Glutamatergic neuron (in vitro differentiated cells): Measurements from ENCODE around the gene SDR9C7. TPM values are rescaled to one million over a fixed set of nuclear protein-coding genes. Genes with fewer than 3 reads are reported as not detected.
"Not testable (repeated sequence)": the region's sequence is repeated elsewhere in the genome, so short reads cannot be mapped to it uniquely, and the experiment has no call there.

Experiments used
- DNase-seq: peaks from one replicate; pipeline ENCODE4 v3.0.0; 2022
- H3K27ac Mint-ChIP-seq: one replicate; pipeline ENCODE4 v1.8.0; 2020; ENCODE audit warnings: mild to moderate bottlenecking, mixed read lengths, inconsistent platforms; ENCODE audit not compliant: unreplicated experiment
- H3K27me3 Mint-ChIP-seq: one replicate; pipeline ENCODE4 v1.8.0; 2020; ENCODE audit warnings: mild to moderate bottlenecking, moderate library complexity, mixed read lengths, inconsistent platforms; ENCODE audit not compliant: unreplicated experiment
- H3K36me3 Mint-ChIP-seq: one replicate; pipeline ENCODE4 v1.8.0; 2020; ENCODE audit warnings: mild to moderate bottlenecking, mixed read lengths, inconsistent platforms; ENCODE audit not compliant: unreplicated experiment
- H3K4me1 Mint-ChIP-seq: one replicate; pipeline ENCODE4 v1.8.0; 2020; ENCODE audit warnings: mild to moderate bottlenecking, low read depth, mixed read lengths, inconsistent platforms; ENCODE audit not compliant: unreplicated experiment
- H3K4me3 Mint-ChIP-seq: one replicate; pipeline ENCODE4 v1.8.0; 2020; ENCODE audit warnings: mild to moderate bottlenecking, mixed read lengths, inconsistent platforms; ENCODE audit not compliant: unreplicated experiment
- H3K9me3 Mint-ChIP-seq: one replicate; pipeline ENCODE4 v1.8.0; 2020; ENCODE audit warnings: mild to moderate bottlenecking, moderate library complexity, mixed read lengths, inconsistent platforms; ENCODE audit not compliant: unreplicated experiment
- CTCF ChIP-seq: fragments of 200-600 bp; sonication (generic); IDR thresholded peaks from one replicate; pipeline ENCODE4 v1.5.0; 2021; ENCODE audit not compliant: partially characterized antibody, unreplicated experiment
- total RNA-seq: library from RNA; stranded (reverse); fragmentation: NEBNext Ultra II Directional; extraction: Animal tissue kit (Norgen Biotek cat#: 25700); gene quantifications from one replicate; pipeline ENCODE4 v1.2.1, GENCODE V29; 2021; ENCODE audit not compliant: unreplicated experiment

Gene SDR9C7
- total RNA-seq, 1 donor from 2014 or later: 0.39 TPM

GRCh38 chr12:56916996-56917333, 17.2 kb downstream of the SDR9C7 start:
- no peak for TF ChIP-seq CTCF
- no peak for DNase-seq
- no peaks in the 10 kb centered on the region for H3K4me1 Mint-ChIP-seq
- no peaks in the 10 kb centered on the region for H3K36me3 Mint-ChIP-seq
- no peaks in the 10 kb centered on the region for H3K27me3 Mint-ChIP-seq
- no peaks in the 10 kb centered on the region for H3K9me3 Mint-ChIP-seq
- no peak overlapping the region for H3K27ac Mint-ChIP-seq
- no peak overlapping the region for H3K4me3 Mint-ChIP-seq

GRCh38 chr12:56916296-56916995, 17.8 kb downstream of the SDR9C7 start:
- no peaks in the 10 kb centered on the region for H3K27me3 Mint-ChIP-seq
- H3K36me3 Mint-ChIP-seq: no peaks in the 10 kb centered on the region
- H3K4me1 Mint-ChIP-seq: no peaks in the 10 kb centered on the region
- H3K9me3 Mint-ChIP-seq: no peaks in the 10 kb centered on the region
- H3K4me3 Mint-ChIP-seq: no peak overlapping the region
- DNase-seq: no peak
- TF ChIP-seq CTCF: no peak
- H3K27ac Mint-ChIP-seq: no peak overlapping the region

- H3K4me1 Mint-ChIP-seq: no peaks in the 10 kb centered on the region
- H3K36me3 Mint-ChIP-seq: no peaks in the 10 kb centered on the region
- H3K27ac Mint-ChIP-seq: no peak overlapping the region
- TF ChIP-seq CTCF: no peak
- H3K9me3 Mint-ChIP-seq: no peaks in the 10 kb centered on the region
- H3K4me3 Mint-ChIP-seq: no peak overlapping the region
- no peaks in the 10 kb centered on the region for H3K27me3 Mint-ChIP-seq
- no peak for DNase-seq
These were observed 19.5 kb downstream of the SDR9C7 start for GRCh38 chr12:56914724-56915123.

- H3K27ac Mint-ChIP-seq: no peak overlapping the region
- no peaks in the 10 kb centered on the region for H3K4me1 Mint-ChIP-seq
- H3K9me3 Mint-ChIP-seq: no peaks in the 10 kb centered on the region
- H3K27me3 Mint-ChIP-seq: no peaks in the 10 kb centered on the region
- no peak for TF ChIP-seq CTCF
- no peak for DNase-seq
- H3K4me3 Mint-ChIP-seq: no peak overlapping the region
- no peaks in the 10 kb centered on the region for H3K36me3 Mint-ChIP-seq
These were observed 20.0 kb downstream of the SDR9C7 start for GRCh38 chr12:56914256-56914655.

- H3K4me3 Mint-ChIP-seq, H3K27ac Mint-ChIP-seq, H3K27me3 Mint-ChIP-seq, DNase-seq, H3K9me3 Mint-ChIP-seq, H3K4me1 Mint-ChIP-seq, H3K36me3 Mint-ChIP-seq: not testable (repeated sequence)
These were observed 24.8 kb downstream of the SDR9C7 start for GRCh38 chr12:56909403-56909802.
